HepG2 (cell line): ENCODE data around the gene KLHL28. TPM values are rescaled to one million over a fixed set of nuclear protein-coding genes. Genes with fewer than 3 reads are reported as not detected.

Source experiments
- BCL3 ChIP-seq: sonication (generic); formaldehyde crosslinking; IDR thresholded peaks from 2 replicates; pipeline ENCODE4 v1.5.1; 2020; ENCODE audit warnings: mild to moderate bottlenecking, missing genetic modification reagents, moderate library complexity
- FOXK2 ChIP-seq: fragments of 450-650 bp; IDR thresholded peaks from 2 replicates; pipeline ENCODE4 v1.6.1; 2016
- NFYC ChIP-seq: IDR thresholded peaks from 2 replicates; pipeline ENCODE4 v1.6.1; 2016; ENCODE audit warnings: missing genetic modification reagents, missing compliant biosample characterization
- PRDM10 ChIP-seq: sonication (generic); formaldehyde crosslinking; IDR thresholded peaks from 2 replicates; pipeline ENCODE4 v1.4.0; 2020; ENCODE audit warnings: low read depth, missing genetic modification reagents
- SOX13 ChIP-seq, 3 experiments: fragments of 450-650 bp in 1 of 3; sonication (generic) in 1 of 3; formaldehyde crosslinking in 1 of 3; IDR thresholded peaks in 2 of 3; conservative IDR thresholded peaks in 1 of 3; 2 replicates each; pipeline versions ENCODE4 v1.5.0 to v1.6.1; 2016 to 2020; ENCODE audit warnings: antibody characterized with exemption in 1 of 3, mild to moderate bottlenecking in 1 of 3, missing compliant biosample characterization in 1 of 3, missing genetic modification reagents in 1 of 3, moderate library complexity in 1 of 3
- SP4 ChIP-seq: sonication (generic); formaldehyde crosslinking; IDR thresholded peaks from 2 replicates; pipeline ENCODE4 v1.8.1; 2023; ENCODE audit warnings: mild to moderate bottlenecking, missing genetic modification reagents
- TBX2 ChIP-seq: sonication (generic); formaldehyde crosslinking; IDR thresholded peaks from 2 replicates; pipeline ENCODE4 v1.5.0; 2020; ENCODE audit warnings: missing genetic modification reagents, mild to moderate bottlenecking, borderline replicate concordance
- USF2 ChIP-seq, 2 experiments: sonication (generic) in 1 of 2; formaldehyde crosslinking in 1 of 2; IDR thresholded peaks; 2 replicates each; pipeline versions ENCODE4 v1.5.1 to v1.6.1; 2011 to 2020; ENCODE audit warnings: borderline replicate concordance in 1 of 2, low read depth in 1 of 2, low read length in 1 of 2, mild to moderate bottlenecking in 1 of 2, missing genetic modification reagents in 1 of 2, moderate library complexity in 1 of 2
- XBP1 ChIP-seq: sonication (generic); formaldehyde crosslinking; IDR thresholded peaks from 2 replicates; pipeline ENCODE4 v1.5.0; 2020; ENCODE audit warnings: missing genetic modification reagents
- XRCC5 ChIP-seq: fragments of 200-400 bp; formaldehyde crosslinking; optimal IDR thresholded peaks from 2 replicates; pipeline ENCODE3; 2017; ENCODE audit warnings: mild to moderate bottlenecking, low read length
- ZNF138 ChIP-seq: sonication (generic); formaldehyde crosslinking; IDR thresholded peaks from 2 replicates; pipeline ENCODE4 v1.5.0; 2020; ENCODE audit warnings: mild to moderate bottlenecking, low read depth, missing genetic modification reagents
- ZNF24 ChIP-seq: fragments of 450-650 bp; IDR thresholded peaks from 2 replicates; pipeline ENCODE4 v1.6.1; 2017; ENCODE audit warnings: antibody characterized with exemption, mild to moderate bottlenecking
- ZNF547 ChIP-seq: sonication (generic); formaldehyde crosslinking; IDR thresholded peaks from 2 replicates; pipeline ENCODE4 v1.5.1; 2020; ENCODE audit warnings: mild to moderate bottlenecking, missing genetic modification reagents
- ZNF737 ChIP-seq: sonication (generic); formaldehyde crosslinking; IDR thresholded peaks from 2 replicates; pipeline ENCODE4 v1.5.0; 2020; ENCODE audit warnings: missing genetic modification reagents, mild to moderate bottlenecking, borderline replicate concordance
- ZNF816 ChIP-seq: sonication (generic); formaldehyde crosslinking; IDR thresholded peaks from 2 replicates; pipeline ENCODE4 v1.8.0; 2022; ENCODE audit warnings: missing genetic modification reagents, mild to moderate bottlenecking, borderline replicate concordance
- ZNF850 ChIP-seq: sonication (generic); formaldehyde crosslinking; conservative IDR thresholded peaks from 2 replicates; pipeline ENCODE4 v1.9.0; 2021; ENCODE audit warnings: mild to moderate bottlenecking, missing genetic modification reagents
- polyA plus RNA-seq, 8 experiments: library from polyadenylated mRNA; depleted of rRNA in 3 of 8; stranded (reverse) in 7 of 8; unstranded in 1 of 8; fragments of >200 nt; fragmentation: Illumina TruSeq in 4 of 8; extraction: Trizol in 4 of 8; gene quantifications; 2 replicates each; pipeline versions ENCODE4 v1.2.1 to v1.2.3, GENCODE V29; 2011 to 2016; ENCODE audit warnings: low read depth in 4 of 8, missing spikeins in 1 of 8, mixed read lengths in 1 of 8; ENCODE audit not compliant: insufficient read depth in 1 of 8
- total RNA-seq, 5 experiments: library from RNA; depleted of rRNA; stranded (reverse); fragments of >200 nt; fragmentation: Illumina TruSeq; extraction: Trizol; gene quantifications; 2 replicates each; pipeline ENCODE4 v1.2.3, GENCODE V29; 2016; ENCODE audit warnings: low read depth in 1 of 5

KLHL28 gene
- total and polyA plus RNA-seq, 2 of the 13 experiments (the other 11 are each of a cell fraction or from before 2014, with no cell fraction given) = 3.4 to 6.6 TPM

GRCh38 chr14:44961554-44962333 is at the start of gene KLHL28, which contains the start of gene TOGARAM1 (continued):
- TF ChIP-seq BCL3 (CRISPR knock-in tag) (peak; percentile 86; the same call in 1 of the 2 replicates), PRDM10 (CRISPR knock-in tag) (no peak; the same call in 1 of the 2 replicates), ZNF850 (CRISPR knock-in tag) (no peak), FOXK2 (peak; percentile 89), TBX2 (CRISPR knock-in tag) (peak; percentile 94), NFYC (peak; percentile 9; the same call in 1 of the 2 replicates), ZNF24 (no peak; the same call in 1 of the 2 replicates), ZNF737 (CRISPR knock-in tag) (no peak), USF2 (IDR thresholded peaks at IDR 0.05; ENCODE audit: low read depth, low read length) (peak; percentile 98), USF2 (CRISPR knock-in tag; IDR thresholded peaks at IDR 0.05; ENCODE audit: borderline replicate concordance) (peak; percentile 98; the same call in 1 of the 2 replicates), SP4 (CRISPR knock-in tag) (peak; percentile 73), ZNF547 (CRISPR knock-in tag) (no peak; the same call in 1 of the 2 replicates), ZNF816 (peak; percentile 77; the same call in 1 of the 2 replicates), ZNF138 (CRISPR knock-in tag) (0 out of 2 replicates have a peak, but pooled peaks have one; percentile 17), SOX13 (IDR thresholded peaks at IDR 0.05) (peak; percentile 23; the same call in 1 of the 2 replicates), SOX13 (CRISPR knock-in tag; conservative IDR thresholded peaks at IDR 0.05 in 1 of 2, IDR thresholded peaks at IDR 0.05 in 1 of 2) (no peak), XRCC5 (peak; percentile 43), XBP1 (CRISPR knock-in tag) (0 out of 2 replicates have a peak, but pooled peaks have one; percentile 68)
